Mesodermal cell (in vitro differentiated cells): ENCODE data around the gene SYT6.
"Not testable (repeated sequence)": the region's sequence is repeated elsewhere in the genome, so short reads cannot be mapped to it uniquely, and the experiment has no call there.

ENCODE experiments used
- H3K27ac ChIP-seq: 2 replicates; pipeline ENCODE4 v1.7.0; 2013; ENCODE audit warnings: mild to moderate bottlenecking, low read depth, low read length, moderate library complexity; ENCODE audit not compliant: severe bottlenecking
- H3K36me3 ChIP-seq: 2 replicates; pipeline ENCODE4 v1.7.1; 2013; ENCODE audit warnings: mild to moderate bottlenecking, low read length, moderate library complexity; ENCODE audit not compliant: control insufficient read depth, insufficient read depth
- H3K4me1 ChIP-seq: one replicate; pipeline ENCODE4 v1.7.1; 2013; ENCODE audit warnings: mild to moderate bottlenecking, low read length; ENCODE audit not compliant: insufficient read depth, control insufficient read depth, poor library complexity, severe bottlenecking
- H3K4me3 ChIP-seq: 2 replicates; pipeline ENCODE4 v1.7.0; 2013; ENCODE audit warnings: low read length, control low read depth, mild to moderate bottlenecking; ENCODE audit not compliant: insufficient read depth, poor library complexity, severe bottlenecking; ENCODE audit errors: extremely low read depth
- H3K9me3 ChIP-seq: 2 replicates; pipeline ENCODE4 v1.7.1; 2013; ENCODE audit warnings: mild to moderate bottlenecking, low read length, moderate library complexity; ENCODE audit not compliant: control insufficient read depth
- WGBS, 2 experiments: methylation state at CpG; one replicate each; pipeline ENCODE4 v1.1.5; 2013; ENCODE audit warnings: missing lambda C conversion rate in 2 of 2; ENCODE audit not compliant: insufficient coverage in 2 of 2; 5-methylcytosine and 5-hydroxymethylcytosine counted together

Gene SYT6

GRCh38 chr1:114065671-114066070 lies 88.0 kb downstream of the SYT6 start:
- H3K9me3 ChIP-seq, H3K27ac ChIP-seq, H3K4me3 ChIP-seq, H3K36me3 ChIP-seq, H3K4me1 ChIP-seq: not testable (repeated sequence)
- WGBS, 2 experiments, result 90% methylated on average over 2 of the region's 3 CpGs; no CpG with 5 or more reads in 1 of the 2 experiments

GRCh38 chr1:114063544-114063943 lies 90.1 kb downstream of the SYT6 start:
- no peaks in the 10 kb centered on the region for H3K4me1 ChIP-seq
- peaks cover 4% of the 10 kb centered on the region for H3K9me3 ChIP-seq
- H3K4me3 ChIP-seq, result no peak overlapping the region
- H3K27ac ChIP-seq, result no peak overlapping the region
- no peaks in the 10 kb centered on the region for H3K36me3 ChIP-seq

GRCh38 chr1:114062477-114063099 lies 91.1 kb downstream of the SYT6 start:
- 91 to 92% methylated on average over 5 to 7 of the region's 8 CpGs for WGBS, 2 experiments
- no peak overlapping the region for H3K4me3 ChIP-seq
- H3K27ac ChIP-seq, result no peak overlapping the region
- no peaks in the 10 kb centered on the region for H3K36me3 ChIP-seq
- peaks cover 4% of the 10 kb centered on the region for H3K9me3 ChIP-seq
- no peaks in the 10 kb centered on the region for H3K4me1 ChIP-seq

DNA sequence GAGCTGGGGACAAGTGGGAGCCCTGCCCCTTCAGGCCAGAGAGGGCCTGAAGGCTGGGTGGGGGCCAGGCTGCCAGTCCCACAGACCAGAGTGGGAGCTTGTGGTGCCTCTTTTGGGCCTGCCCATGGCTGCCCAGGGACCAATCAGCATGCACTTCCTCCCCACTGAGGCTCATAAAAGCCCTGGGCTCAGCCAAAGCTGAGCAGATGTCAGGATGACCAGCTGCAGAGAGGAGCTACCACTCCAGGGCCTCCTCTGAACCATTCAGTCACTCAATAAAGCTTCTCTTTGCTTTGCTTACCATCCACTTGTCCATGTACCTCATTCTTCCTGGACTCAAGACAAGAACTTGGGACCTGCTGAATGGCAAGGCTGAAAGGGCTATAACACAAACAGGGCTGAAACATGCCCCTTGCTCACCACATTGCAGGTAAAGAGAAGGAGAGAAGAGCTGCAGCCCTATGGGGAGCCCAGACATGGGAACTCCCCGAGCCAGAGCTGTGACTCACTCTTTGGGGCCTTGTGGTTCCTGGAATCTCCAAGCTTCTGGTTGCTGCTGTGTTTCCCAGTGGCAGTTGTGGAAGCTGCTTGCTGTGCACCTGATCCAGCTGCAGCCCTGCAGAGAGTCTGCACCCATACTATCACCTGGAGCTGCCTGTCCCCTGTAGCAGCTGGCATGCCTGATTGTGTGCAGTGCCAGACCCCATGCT lies 92.4 kb downstream of the SYT6 start:
- Histone ChIP-seq H3K27ac (no peak overlapping the region), H3K4me3 (no peak overlapping the region), H3K36me3 (no peaks in the 10 kb centered on the region), H3K4me1 (no peaks in the 10 kb centered on the region), H3K9me3 (peaks cover 4% of the 10 kb centered on the region)
- WGBS, 2 experiments, result 86 to 100% methylated on average over 1 of the region's 1 CpG

GRCh38 chr1:114058236-114058635 lies 95.4 kb downstream of the SYT6 start:
- H3K27ac ChIP-seq, H3K36me3 ChIP-seq, H3K4me1 ChIP-seq, H3K9me3 ChIP-seq, H3K4me3 ChIP-seq: not testable (repeated sequence)
- WGBS, 2 experiments, result no CpG with 5 or more reads among the region's 6 CpGs

GRCh38 chr1:114054148-114054547 lies 99.5 kb downstream of the SYT6 start:
- Histone ChIP-seq H3K4me3 (no peak overlapping the region), H3K27ac (no peak overlapping the region), H3K4me1 (no peaks in the 10 kb centered on the region), H3K36me3 (no peaks in the 10 kb centered on the region), H3K9me3 (no peaks in the 10 kb centered on the region)
- 88% methylated on average over 1 of the region's 2 CpGs; no CpG with 5 or more reads in 1 of the 2 experiments for WGBS, 2 experiments

DNA sequence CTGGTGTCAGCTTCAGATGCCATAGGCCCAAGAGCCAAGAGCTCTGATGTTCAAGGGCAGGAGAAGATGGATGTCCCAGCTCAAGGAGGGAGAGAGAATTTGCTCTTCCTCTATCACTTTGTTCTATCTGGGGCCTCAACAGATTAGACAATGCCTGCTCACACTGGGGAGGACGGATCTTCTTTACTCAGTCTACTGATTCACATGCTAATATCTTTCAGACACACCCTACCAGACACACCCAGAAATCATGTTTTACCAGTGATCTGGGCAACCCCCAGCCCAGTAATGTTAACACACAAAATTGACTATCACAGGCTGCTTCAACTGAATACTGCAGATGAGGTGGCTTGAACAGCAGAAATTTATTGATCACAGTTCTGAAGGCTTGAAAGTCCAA lies 105.4 kb downstream of the SYT6 start:
- Histone ChIP-seq H3K36me3 (no peaks in the 10 kb centered on the region), H3K9me3 (peaks cover 4% of the 10 kb centered on the region), H3K4me3 (no peak overlapping the region), H3K4me1 (no peaks in the 10 kb centered on the region), H3K27ac (no peak overlapping the region)
- 60 to 100% methylated on average over 1 of the region's 1 CpG for WGBS, 2 experiments

GRCh38 chr1:114043548-114043947 lies 110.1 kb downstream of the SYT6 start:
- no peak overlapping the region for H3K4me3 ChIP-seq
- WGBS, 2 experiments, result 80 to 100% methylated on average over 1 to 3 of the region's 5 CpGs
- no peaks in the 10 kb centered on the region for H3K36me3 ChIP-seq
- no peaks in the 10 kb centered on the region for H3K4me1 ChIP-seq
- H3K27ac ChIP-seq, result no peak overlapping the region
- H3K9me3 ChIP-seq, result peaks cover 4% of the 10 kb centered on the region

- Histone ChIP-seq H3K4me3 (no peak overlapping the region), H3K27ac (no peak overlapping the region), H3K4me1 (no peaks in the 10 kb centered on the region), H3K36me3 (no peaks in the 10 kb centered on the region), H3K9me3 (peaks cover 4% of the 10 kb centered on the region)
- 70 to 92% methylated on average over 2 of the region's 4 CpGs for WGBS, 2 experiments
These were observed 110.6 kb downstream of the SYT6 start for GRCh38 chr1:114043054-114043453.

GRCh38 chr1:114040273-114041015 lies 113.2 kb downstream of the SYT6 start:
- no peaks in the 10 kb centered on the region for H3K9me3 ChIP-seq
- no peaks in the 10 kb centered on the region for H3K4me1 ChIP-seq
- H3K27ac ChIP-seq, result no peak overlapping the region
- H3K36me3 ChIP-seq, result no peaks in the 10 kb centered on the region
- WGBS, 2 experiments, result 67 to 73% methylated on average over 1 to 3 of the region's 4 CpGs
- no peak overlapping the region for H3K4me3 ChIP-seq
